GM03348 (cell line): ENCODE data around the gene DCTN3.

Experiments used
- DNase-seq: peaks from one replicate; pipeline ENCODE4 v3.0.0; 2012; ENCODE audit warnings: low spot score

Gene DCTN3

GRCh38 chr9:34590381-34591247, 29.7 kb downstream of the DCTN3 start:
- DNase-seq: peak; percentile 39

- DNase-seq: peak; percentile 41
Measured at GRCh38 chr9:34589636-34590380, 30.5 kb downstream of the DCTN3 start, which contains the start of gene CNTFR. TSS of gene CNTFR (minus strand) at chr9:34589724. CDS start at chr9:34568981, 20,743 bp downstream.

GRCh38 chr9:34588671-34589635, 31.3 kb downstream of the DCTN3 start:
- DNase-seq: no peak

GRCh38 chr9:34587271-34587670, 33.0 kb downstream of the DCTN3 start:
- DNase-seq: no peak

- no peak for DNase-seq
Measured at GRCh38 chr9:34585946-34586669, 34.2 kb downstream of the DCTN3 start.

- DNase-seq: no peak
Measured at GRCh38 chr9:34584970-34585369, 35.3 kb downstream of the DCTN3 start.

- DNase-seq: no peak
Measured at GRCh38 chr9:34582787-34583186, 37.5 kb downstream of the DCTN3 start.

GRCh38 chr9:34581318-34581717, 39.0 kb downstream of the DCTN3 start:
- no peak for DNase-seq

GRCh38 chr9:34580358-34580757, 39.9 kb downstream of the DCTN3 start:
- DNase-seq: no peak

GRCh38 chr9:34579808-34580163, 40.5 kb downstream of the DCTN3 start:
- DNase-seq: no peak

GRCh38 chr9:34579104-34579807, 41.0 kb downstream of the DCTN3 start:
- no peak for DNase-seq

GRCh38 chr9:34578241-34579103, 41.8 kb downstream of the DCTN3 start:
- DNase-seq: peak; percentile 67

- no peak for DNase-seq
Measured at GRCh38 chr9:34577400-34578240, 42.7 kb downstream of the DCTN3 start.

- no peak for DNase-seq
Measured at GRCh38 chr9:34576597-34577399, 43.5 kb downstream of the DCTN3 start.

- no peak for DNase-seq
Measured at GRCh38 chr9:34575862-34576596, 44.3 kb downstream of the DCTN3 start.

- no peak for DNase-seq
Measured at GRCh38 chr9:34575241-34575640, 45.1 kb downstream of the DCTN3 start.

- DNase-seq: no peak
Measured at GRCh38 chr9:34574571-34574970, 45.7 kb downstream of the DCTN3 start.
